Parathyroid adenoma (tissue), 2 donors: ENCODE results near the gene TMEM141.
A peak's percentile ranks its signal among the peaks of the same experiment; 100 is the strongest.
"Not testable (repeated sequence)": the region's sequence is repeated elsewhere in the genome, so short reads cannot be mapped to it uniquely, and the experiment has no call there.

Experiments
- H2AFZ ChIP-seq: fragments of 300-600 bp; sonication (generic); one replicate; pipeline ENCODE4 v1.7.0; 2017; ENCODE audit warnings: antibody characterized with exemption, mild to moderate bottlenecking
- H3K27ac ChIP-seq: fragments of 300-600 bp; sonication (generic); one replicate; pipeline ENCODE4 v1.7.0; 2017
- H3K27me3 ChIP-seq: fragments of 300-600 bp; sonication (generic); one replicate; pipeline ENCODE4 v1.7.0; 2017; ENCODE audit warnings: low read length; ENCODE audit not compliant: control insufficient read depth, insufficient read depth
- H3K36me3 ChIP-seq: fragments of 300-600 bp; sonication (generic); one replicate; pipeline ENCODE4 v1.7.0; 2017; ENCODE audit warnings: low read length; ENCODE audit not compliant: control insufficient read depth, insufficient read depth
- H3K4me1 ChIP-seq: fragments of 300-600 bp; sonication (generic); one replicate; pipeline ENCODE4 v1.7.0; 2017; ENCODE audit warnings: control low read depth
- H3K4me2 ChIP-seq: fragments of 300-600 bp; sonication (generic); one replicate; pipeline ENCODE4 v1.7.0; 2017; ENCODE audit warnings: low read length
- H3K4me3 ChIP-seq: fragments of 300-600 bp; sonication (generic); one replicate; pipeline ENCODE4 v1.7.0; 2017; ENCODE audit warnings: low read depth, low read length
- H3K79me2 ChIP-seq: fragments of 300-600 bp; sonication (generic); one replicate; pipeline ENCODE4 v1.7.0; 2017; ENCODE audit warnings: control low read depth
- H3K9ac ChIP-seq: fragments of 300-600 bp; sonication (generic); one replicate; pipeline ENCODE4 v1.7.0; 2017; ENCODE audit warnings: mild to moderate bottlenecking
- H3K9me3 ChIP-seq: fragments of 300-600 bp; sonication (generic); one replicate; pipeline ENCODE4 v1.7.0; 2017; ENCODE audit warnings: low read length; ENCODE audit not compliant: control insufficient read depth
- CTCF ChIP-seq: fragments of 300-600 bp; sonication (generic); IDR thresholded peaks from one replicate; pipeline ENCODE4 v1.7.0; 2017; ENCODE audit warnings: antibody characterized with exemption, mild to moderate bottlenecking
- donor health status: primary hyperparathyroidism.

Gene TMEM141

GRCh38 chr9:136760834-136761544 lies 30.2 kb upstream of the TMEM141 start:
- not testable (repeated sequence) for H3K36me3 ChIP-seq, H3K9me3 ChIP-seq, H3K27ac ChIP-seq, H3K27me3 ChIP-seq, H3K4me3 ChIP-seq, H3K9ac ChIP-seq, H3K79me2 ChIP-seq, H3K4me1 ChIP-seq, H2AFZ ChIP-seq
- TF ChIP-seq CTCF: peak; percentile 36
- peak overlapping the region; percentile 22 for H3K4me2 ChIP-seq

GRCh38 chr9:136761545-136761981 lies 29.6 kb upstream of the TMEM141 start:
- no peak overlapping the region for H3K4me2 ChIP-seq

GRCh38 chr9:136762221-136762691 lies 28.9 kb upstream of the TMEM141 start:
- no peak for TF ChIP-seq CTCF
- H2AFZ ChIP-seq: no peak overlapping the region
- H3K36me3 ChIP-seq: no peaks in the 10 kb centered on the region
- H3K27me3 ChIP-seq: no peaks in the 10 kb centered on the region
- no peaks in the 10 kb centered on the region for H3K79me2 ChIP-seq
- no peaks in the 10 kb centered on the region for H3K4me1 ChIP-seq
- H3K4me2 ChIP-seq: no peak overlapping the region
- no peak overlapping the region for H3K4me3 ChIP-seq
- H3K27ac ChIP-seq: no peak overlapping the region
- H3K9ac ChIP-seq: no peak overlapping the region
- no peaks in the 10 kb centered on the region for H3K9me3 ChIP-seq

More at GRCh38 chr9:136761545-136761981, 29.6 kb upstream of the TMEM141 start:
- H3K79me2 ChIP-seq: no peaks in the 10 kb centered on the region
- no peak for TF ChIP-seq CTCF
- H2AFZ ChIP-seq: no peak overlapping the region
- H3K27me3 ChIP-seq: no peaks in the 10 kb centered on the region
- H3K4me3 ChIP-seq: no peak overlapping the region
- H3K9ac ChIP-seq: no peak overlapping the region
- no peaks in the 10 kb centered on the region for H3K9me3 ChIP-seq
- H3K4me1 ChIP-seq: no peaks in the 10 kb centered on the region
- H3K27ac ChIP-seq: no peak overlapping the region
- no peaks in the 10 kb centered on the region for H3K36me3 ChIP-seq

GRCh38 chr9:136762915-136763648 lies 28.1 kb upstream of the TMEM141 start:
- no peak for TF ChIP-seq CTCF
- H3K4me2 ChIP-seq: no peak overlapping the region
- H3K9me3 ChIP-seq: no peaks in the 10 kb centered on the region
- H3K4me3 ChIP-seq: no peak overlapping the region
- H3K79me2 ChIP-seq: no peaks in the 10 kb centered on the region
- H2AFZ ChIP-seq: no peak overlapping the region
- H3K36me3 ChIP-seq: no peaks in the 10 kb centered on the region
- no peak overlapping the region for H3K9ac ChIP-seq
- H3K27me3 ChIP-seq: no peaks in the 10 kb centered on the region
- H3K27ac ChIP-seq: no peak overlapping the region
- no peaks in the 10 kb centered on the region for H3K4me1 ChIP-seq
